Measurements from ENCODE around the gene RIMBP2.

DNA sequence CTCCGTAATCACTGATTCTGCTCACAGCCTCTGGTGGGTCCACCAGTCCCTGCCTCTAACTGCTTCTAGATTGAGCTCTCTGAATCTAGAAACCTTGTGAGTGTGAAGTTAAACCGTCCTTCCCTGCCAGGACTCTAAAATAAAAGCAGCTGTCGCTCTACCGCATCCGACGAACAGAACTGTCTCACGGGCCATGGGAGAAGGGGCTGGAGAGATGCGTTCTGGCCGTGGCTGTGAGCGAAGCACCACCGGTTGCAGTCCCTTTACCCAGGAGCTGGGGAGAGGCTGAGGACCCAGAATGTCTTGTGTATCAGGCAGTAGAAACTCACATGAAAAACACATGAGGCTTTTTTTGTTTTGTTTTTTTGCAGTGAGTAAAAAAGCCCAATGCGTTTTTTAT, 218.8 kb downstream of the RIMBP2 start:
- TF ChIP-seq GATA2 (IDR thresholded peaks at IDR 0.05; ENCODE audit: low read depth, low read length) (no peak), GATA3 (IDR thresholded peaks at IDR 0.05; ENCODE audit: low read depth, low read length) (no peak)

Measured in SH-SY5Y (cell line).